Mesodermal cell (in vitro differentiated cells): Measurements from ENCODE around the gene TMA7B.

Experiments used
- H3K27ac ChIP-seq: 2 replicates; pipeline ENCODE4 v1.7.0; 2013; ENCODE audit warnings: mild to moderate bottlenecking, low read depth, low read length, moderate library complexity; ENCODE audit not compliant: severe bottlenecking
- H3K36me3 ChIP-seq: 2 replicates; pipeline ENCODE4 v1.7.1; 2013; ENCODE audit warnings: mild to moderate bottlenecking, low read length, moderate library complexity; ENCODE audit not compliant: control insufficient read depth, insufficient read depth
- H3K4me1 ChIP-seq: one replicate; pipeline ENCODE4 v1.7.1; 2013; ENCODE audit warnings: mild to moderate bottlenecking, low read length; ENCODE audit not compliant: insufficient read depth, control insufficient read depth, poor library complexity, severe bottlenecking
- H3K4me3 ChIP-seq: 2 replicates; pipeline ENCODE4 v1.7.0; 2013; ENCODE audit warnings: low read length, control low read depth, mild to moderate bottlenecking; ENCODE audit not compliant: insufficient read depth, poor library complexity, severe bottlenecking; ENCODE audit errors: extremely low read depth
- H3K9me3 ChIP-seq: 2 replicates; pipeline ENCODE4 v1.7.1; 2013; ENCODE audit warnings: mild to moderate bottlenecking, low read length, moderate library complexity; ENCODE audit not compliant: control insufficient read depth
- WGBS, 2 experiments: methylation state at CpG; one replicate each; pipeline ENCODE4 v1.1.5; 2013; ENCODE audit warnings: missing lambda C conversion rate in 2 of 2; ENCODE audit not compliant: insufficient coverage in 2 of 2; 5-methylcytosine and 5-hydroxymethylcytosine counted together

TMA7B gene

DNA sequence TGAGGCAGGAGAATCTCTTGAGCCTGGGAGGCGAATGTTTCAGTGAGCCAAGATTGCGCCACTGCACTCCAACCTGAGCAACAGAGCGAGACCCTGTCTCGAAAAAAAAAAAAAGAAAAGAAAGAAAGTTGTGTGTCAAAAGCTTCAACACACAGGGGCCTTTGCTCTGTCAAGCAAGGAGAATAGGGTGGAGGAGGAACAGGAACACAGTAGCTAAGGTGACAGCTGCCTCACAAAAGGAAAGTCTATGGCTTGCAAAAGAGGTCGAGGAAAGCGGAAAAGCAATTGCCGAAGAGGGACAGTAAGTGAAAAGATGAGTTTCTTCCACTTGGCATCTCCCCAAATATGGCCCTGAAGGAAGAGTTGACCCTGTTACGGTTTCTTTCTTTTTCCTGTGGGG lies 26.5 kb upstream of the TMA7B start:
- Histone ChIP-seq H3K27ac (no peak overlapping the region), H3K4me1 (no peaks in the 10 kb centered on the region), H3K9me3 (no peaks in the 10 kb centered on the region), H3K4me3 (no peak overlapping the region), H3K36me3 (no peaks in the 10 kb centered on the region)
- WGBS, 2 experiments, result 95 to 98% methylated on average over 5 to 8 of the region's 8 CpGs

DNA sequence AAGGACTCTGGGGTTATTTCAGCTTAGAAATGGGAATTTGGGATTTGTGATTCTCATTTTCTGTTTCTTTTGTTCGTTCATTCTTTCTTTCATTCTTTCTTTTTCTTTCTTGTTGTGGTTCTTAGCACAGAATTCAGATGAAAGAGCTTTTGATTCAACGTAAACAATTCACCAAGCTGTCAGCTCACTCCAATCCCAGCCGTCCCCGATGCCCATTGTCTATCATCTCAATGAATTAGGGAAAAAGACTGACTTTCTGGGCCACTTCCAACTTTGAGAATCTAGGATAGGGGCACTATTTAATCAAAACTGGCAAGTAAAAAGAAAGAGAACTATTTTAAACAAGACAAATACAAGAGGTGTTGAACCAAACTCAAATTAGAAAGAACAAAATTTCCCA lies 25.1 kb upstream of the TMA7B start:
- no peaks in the 10 kb centered on the region for H3K9me3 ChIP-seq
- no peaks in the 10 kb centered on the region for H3K4me1 ChIP-seq
- no CpG with 5 or more reads among the region's 4 CpGs for WGBS, 2 experiments
- H3K36me3 ChIP-seq, result no peaks in the 10 kb centered on the region
- H3K27ac ChIP-seq, result no peak overlapping the region
- no peak overlapping the region for H3K4me3 ChIP-seq

- H3K36me3 ChIP-seq, result no peaks in the 10 kb centered on the region
- H3K4me1 ChIP-seq, result no peaks in the 10 kb centered on the region
- no peak overlapping the region for H3K4me3 ChIP-seq
- 40 to 91% methylated on average over 1 to 4 of the region's 6 CpGs for WGBS, 2 experiments
- H3K9me3 ChIP-seq, result no peaks in the 10 kb centered on the region
- H3K27ac ChIP-seq, result no peak overlapping the region
These were observed 24.6 kb upstream of the TMA7B start for GRCh38 chr22:39935612-39936011.

- WGBS, 2 experiments, result 82 to 88% methylated on average over 5 of the region's 6 CpGs
- no peaks in the 10 kb centered on the region for H3K36me3 ChIP-seq
- H3K4me1 ChIP-seq, result peaks cover 7% of the 10 kb centered on the region
- no peak overlapping the region for H3K4me3 ChIP-seq
- no peaks in the 10 kb centered on the region for H3K9me3 ChIP-seq
- no peak overlapping the region for H3K27ac ChIP-seq
These were observed 23.6 kb upstream of the TMA7B start for GRCh38 chr22:39936523-39937145.

DNA sequence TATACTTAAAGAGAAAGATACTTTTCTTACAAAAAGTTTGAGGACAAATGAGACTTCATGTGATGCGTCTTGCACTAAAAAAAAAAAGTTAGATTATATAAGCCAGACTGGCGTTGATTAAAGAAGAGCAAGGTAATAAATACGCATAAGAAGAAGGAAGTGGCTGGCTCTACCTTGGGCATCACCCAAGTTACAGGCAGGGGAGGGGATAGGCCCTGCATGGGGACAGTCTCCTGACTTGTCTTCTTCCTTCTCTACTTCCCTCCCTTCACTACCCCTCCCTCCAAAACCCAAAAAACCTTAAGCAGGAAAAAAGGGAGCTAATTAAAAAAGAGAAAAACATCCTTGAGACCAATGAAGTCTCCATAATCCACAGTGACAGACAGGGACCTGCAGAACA lies 22.3 kb upstream of the TMA7B start:
- Histone ChIP-seq H3K9me3 (no peaks in the 10 kb centered on the region), H3K4me1 (peaks cover 7% of the 10 kb centered on the region), H3K27ac (no peak overlapping the region), H3K4me3 (no peak overlapping the region), H3K36me3 (no peaks in the 10 kb centered on the region)
- WGBS, 2 experiments, result 100% methylated on average over 1 to 2 of the region's 3 CpGs

GRCh38 chr22:39938509-39939111 lies 21.6 kb upstream of the TMA7B start:
- H3K4me3 ChIP-seq, result no peak overlapping the region
- H3K36me3 ChIP-seq, result no peaks in the 10 kb centered on the region
- H3K9me3 ChIP-seq, result no peaks in the 10 kb centered on the region
- H3K4me1 ChIP-seq, result peaks cover 7% of the 10 kb centered on the region
- no peak overlapping the region for H3K27ac ChIP-seq
- 95% methylated on average over 10 to 11 of the region's 14 CpGs for WGBS, 2 experiments

GRCh38 chr22:39939830-39940229 lies 20.4 kb upstream of the TMA7B start:
- Histone ChIP-seq H3K9me3 (no peaks in the 10 kb centered on the region), H3K36me3 (no peaks in the 10 kb centered on the region), H3K4me1 (peaks cover 8% of the 10 kb centered on the region), H3K4me3 (no peak overlapping the region), H3K27ac (no peak overlapping the region)
- 78 to 86% methylated on average over 1 of the region's 3 CpGs for WGBS, 2 experiments

- H3K4me3 ChIP-seq, result no peak overlapping the region
- H3K27ac ChIP-seq, result no peak overlapping the region
- H3K36me3 ChIP-seq, result no peaks in the 10 kb centered on the region
- WGBS, 2 experiments, result 59 to 69% methylated on average over 9 of the region's 9 CpGs
- no peaks in the 10 kb centered on the region for H3K9me3 ChIP-seq
- peaks cover 15% of the 10 kb centered on the region for H3K4me1 ChIP-seq
These were observed 19.4 kb upstream of the TMA7B start for GRCh38 chr22:39940757-39941305.

- H3K4me1 ChIP-seq, result peaks cover 19% of the 10 kb centered on the region
- no peak overlapping the region for H3K4me3 ChIP-seq
- 94 to 95% methylated on average over 2 of the region's 2 CpGs for WGBS, 2 experiments
- no peaks in the 10 kb centered on the region for H3K9me3 ChIP-seq
- H3K36me3 ChIP-seq, result no peaks in the 10 kb centered on the region
- no peak overlapping the region for H3K27ac ChIP-seq
These were observed 18.6 kb upstream of the TMA7B start for GRCh38 chr22:39941601-39942000.

GRCh38 chr22:39942439-39943230 lies 17.6 kb upstream of the TMA7B start:
- Histone ChIP-seq H3K9me3 (no peaks in the 10 kb centered on the region), H3K4me1 (peaks cover 29% of the 10 kb centered on the region), H3K36me3 (no peaks in the 10 kb centered on the region), H3K4me3 (no peak overlapping the region), H3K27ac (no peak overlapping the region)
- WGBS, 2 experiments, result 98 to 100% methylated on average over 3 to 7 of the region's 8 CpGs
